ENCODE data around the gene FOLR1. TPM values are rescaled to one million over a fixed set of nuclear protein-coding genes. Genes with fewer than 3 reads are reported as not detected.

The FOLR1 gene
- total and polyA plus RNA-seq, 2 of the 4 experiments (the other 2 are of a cell fraction): 0.24 TPM; not detected in 1

DNA sequence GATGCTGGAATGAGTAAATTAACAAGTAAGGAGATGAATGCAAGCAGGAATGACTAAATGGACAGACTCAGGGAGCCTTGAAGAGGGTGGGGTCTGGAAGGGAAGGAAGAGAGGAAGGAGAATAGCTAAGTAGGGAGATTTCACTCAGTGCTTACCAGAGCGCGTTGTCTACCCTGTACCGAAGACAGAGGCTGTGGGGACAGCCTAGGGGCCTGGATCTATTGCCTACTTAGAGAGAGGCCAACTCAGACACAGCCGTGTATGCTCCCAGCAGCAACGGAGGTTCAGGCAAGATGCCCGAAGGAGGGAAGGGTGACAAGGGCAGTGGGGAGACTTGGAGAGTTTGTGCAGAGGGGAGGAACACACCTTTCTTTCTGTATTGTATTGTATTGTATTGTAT is 24.7 kb downstream of the FOLR1 start, which contains the start of gene FOLR2:
Gene FOLR2, plus strand, starts transcription at position 157 of the 400 bp plus-strand sequence. CDS start 1,791 bp downstream, outside the sequence.
- ChIA-PET POLR2A (ENCODE audit: unreplicated experiment) (interaction anchor here (0.5 kb wide), 1 partner anchor 281 kb away, joined by 3 read pairs; no protein-coding TSS in a partner anchor), CTCF (no interaction called here)
- no peak within 1 kb of the TSS for H3K4me2 ChIP-seq (ENCODE audit: low read depth, low read length)
- H2AK9ac ChIP-seq (replicated peaks; ENCODE audit: low read depth, low read length, poor library complexity): no peak within 1 kb of the TSS
- BruUV-seq (replicated peaks): no TSS peak
- no peak within 1 kb of the TSS for H3K18ac ChIP-seq (ENCODE audit: low read depth, low read length)
- H3K14ac ChIP-seq (replicated peaks; ENCODE audit: low read depth, low read length): no peak within 1 kb of the TSS
- H3K4ac ChIP-seq (ENCODE audit: low read depth, low read length): no peak within 1 kb of the TSS
- dilution Hi-C loops (cut with HindIII; ENCODE audit: low sequenced_read_pairs, unreplicated experiment) (no loop called here), intact Hi-C loops (cut with micrococcal nuclease) (no loop called here), in situ Hi-C loops (cut with MboI; ENCODE audit: low sequenced_read_pairs) (no loop called here)
- no peaks in the 10 kb centered on the region for H3K36me3 ChIP-seq (ENCODE audit: control insufficient read depth, insufficient read depth, low read length)
- H2BK20ac ChIP-seq (ENCODE audit: low read depth, low read length): no peak within 1 kb of the TSS
- H2AK5ac ChIP-seq (ENCODE audit: low read depth, low read length): no peak within 1 kb of the TSS
- H3K23ac ChIP-seq (ENCODE audit: low read depth, low read length): no peak within 1 kb of the TSS
- H2BK120ac ChIP-seq (ENCODE audit: low read depth, low read length): no peak within 1 kb of the TSS
- no peak within 1 kb of the TSS for H3K27ac ChIP-seq (ENCODE audit: insufficient read depth, low read length)
- no peak within 1 kb of the TSS for H2BK15ac ChIP-seq (ENCODE audit: low read depth, low read length)
- H2AFZ ChIP-seq (replicated peaks; ENCODE audit: low read length, poor library complexity): no peak within 1 kb of the TSS
- no peak within 1 kb of the TSS for H3K9ac ChIP-seq (ENCODE audit: low read depth, low read length)
- no peaks in the 10 kb centered on the region for H3K9me1 ChIP-seq (ENCODE audit: insufficient read depth, low read length)
- no peaks in the 10 kb centered on the region for H3K79me1 ChIP-seq (ENCODE audit: low read depth in 1 of 2, low read length in 2 of 2)
- H4K8ac ChIP-seq (ENCODE audit: low read depth in 2 of 2, low read length in 2 of 2): no peak within 1 kb of the TSS
- no peak within 1 kb of the TSS for H3K56ac ChIP-seq (ENCODE audit: extremely low read depth, insufficient read depth, low read length)
- H4K20me1 ChIP-seq (ENCODE audit: insufficient read depth, low read length): no peaks in the 10 kb centered on the region
- no peak for TF ChIP-seq FOS (IDR thresholded peaks at IDR 0.05; ENCODE audit: low read depth, low read length)
- TF ChIP-seq, protein P1, sequence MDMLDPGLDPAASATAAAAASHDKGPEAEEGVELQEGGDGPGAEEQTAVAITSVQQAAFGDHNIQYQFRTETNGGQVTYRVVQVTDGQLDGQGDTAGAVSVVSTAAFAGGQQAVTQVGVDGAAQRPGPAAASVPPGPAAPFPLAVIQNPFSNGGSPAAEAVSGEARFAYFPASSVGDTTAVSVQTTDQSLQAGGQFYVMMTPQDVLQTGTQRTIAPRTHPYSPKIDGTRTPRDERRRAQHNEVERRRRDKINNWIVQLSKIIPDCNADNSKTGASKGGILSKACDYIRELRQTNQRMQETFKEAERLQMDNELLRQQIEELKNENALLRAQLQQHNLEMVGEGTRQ (IDR thresholded peaks at IDR 0.05; ENCODE audit: low read depth, low read length): no peak
- no peak for TF ChIP-seq SMC3 (IDR thresholded peaks at IDR 0.05; ENCODE audit: low read depth, low read length)
- TF ChIP-seq MAFK (IDR thresholded peaks at IDR 0.05; ENCODE audit: low read depth, low read length): no peak
- TF ChIP-seq POLR2A (IDR thresholded peaks at IDR 0.05; ENCODE audit: low read depth, low read length): no peak
- TF ChIP-seq, protein P2, sequence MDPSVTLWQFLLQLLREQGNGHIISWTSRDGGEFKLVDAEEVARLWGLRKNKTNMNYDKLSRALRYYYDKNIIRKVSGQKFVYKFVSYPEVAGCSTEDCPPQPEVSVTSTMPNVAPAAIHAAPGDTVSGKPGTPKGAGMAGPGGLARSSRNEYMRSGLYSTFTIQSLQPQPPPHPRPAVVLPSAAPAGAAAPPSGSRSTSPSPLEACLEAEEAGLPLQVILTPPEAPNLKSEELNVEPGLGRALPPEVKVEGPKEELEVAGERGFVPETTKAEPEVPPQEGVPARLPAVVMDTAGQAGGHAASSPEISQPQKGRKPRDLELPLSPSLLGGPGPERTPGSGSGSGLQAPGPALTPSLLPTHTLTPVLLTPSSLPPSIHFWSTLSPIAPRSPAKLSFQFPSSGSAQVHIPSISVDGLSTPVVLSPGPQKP (IDR thresholded peaks at IDR 0.05; ENCODE audit: borderline replicate concordance, low read depth, low read length): no peak
- TF ChIP-seq, protein P3, sequence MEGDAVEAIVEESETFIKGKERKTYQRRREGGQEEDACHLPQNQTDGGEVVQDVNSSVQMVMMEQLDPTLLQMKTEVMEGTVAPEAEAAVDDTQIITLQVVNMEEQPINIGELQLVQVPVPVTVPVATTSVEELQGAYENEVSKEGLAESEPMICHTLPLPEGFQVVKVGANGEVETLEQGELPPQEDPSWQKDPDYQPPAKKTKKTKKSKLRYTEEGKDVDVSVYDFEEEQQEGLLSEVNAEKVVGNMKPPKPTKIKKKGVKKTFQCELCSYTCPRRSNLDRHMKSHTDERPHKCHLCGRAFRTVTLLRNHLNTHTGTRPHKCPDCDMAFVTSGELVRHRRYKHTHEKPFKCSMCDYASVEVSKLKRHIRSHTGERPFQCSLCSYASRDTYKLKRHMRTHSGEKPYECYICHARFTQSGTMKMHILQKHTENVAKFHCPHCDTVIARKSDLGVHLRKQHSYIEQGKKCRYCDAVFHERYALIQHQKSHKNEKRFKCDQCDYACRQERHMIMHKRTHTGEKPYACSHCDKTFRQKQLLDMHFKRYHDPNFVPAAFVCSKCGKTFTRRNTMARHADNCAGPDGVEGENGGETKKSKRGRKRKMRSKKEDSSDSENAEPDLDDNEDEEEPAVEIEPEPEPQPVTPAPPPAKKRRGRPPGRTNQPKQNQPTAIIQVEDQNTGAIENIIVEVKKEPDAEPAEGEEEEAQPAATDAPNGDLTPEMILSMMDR (conservative IDR thresholded peaks at IDR 0.05; ENCODE audit: low read depth, low read length): no peak
- H3K4me1 ChIP-seq (ENCODE audit: control insufficient read depth, insufficient read depth, low read length): no peaks in the 10 kb centered on the region
- peaks cover 38% of the 10 kb centered on the region for H3K27me3 ChIP-seq (ENCODE audit: control insufficient read depth, insufficient read depth, low read length)
- ATAC-seq (ENCODE audit: low read depth): no peak
- no peak for DNase-seq
- no peak within 1 kb of the TSS for H3K4me3 ChIP-seq (ENCODE audit: insufficient read depth, low read depth, low read length)
- H3K9me3 ChIP-seq (ENCODE audit: control insufficient read depth, insufficient read depth, low read length): no peaks in the 10 kb centered on the region
- H4K91ac ChIP-seq (ENCODE audit: insufficient read depth, low read depth, low read length): no peak within 1 kb of the TSS
- no CpG with 5 or more reads among the region's 6 CpGs for WGBS, 2 experiments (ENCODE audit: extremely low coverage in 2 of 2, insufficient read length in 1 of 2)
- no peak within 1 kb of the TSS for H4K5ac ChIP-seq (ENCODE audit: low read depth, low read length)
- no peak within 1 kb of the TSS for H2BK5ac ChIP-seq (ENCODE audit: low read depth, low read length, poor library complexity, severe bottlenecking)

Measured in IMR-90 (cell line).